Type B pancreatic cell (in vitro differentiated cells): ENCODE measurements around the gene GNG3. TPM values are rescaled to one million over a fixed set of nuclear protein-coding genes. Genes with fewer than 3 reads are reported as not detected.
A peak's percentile ranks its signal among the peaks of the same experiment; 100 is the strongest.

ENCODE experiments used
- DNase-seq: peaks from one replicate; pipeline ENCODE4 v3.0.0; 2021; ENCODE audit warnings: mixed read lengths; ENCODE audit not compliant: unreplicated experiment; ENCODE audit errors: extremely low spot score
- H3K27ac Mint-ChIP-seq: 2 replicates; pipeline ENCODE4 v1.8.0; 2021; ENCODE audit warnings: mild to moderate bottlenecking, mixed read lengths
- H3K27me3 Mint-ChIP-seq: 2 replicates; pipeline ENCODE4 v1.8.0; 2021; ENCODE audit warnings: mixed read lengths
- H3K36me3 Mint-ChIP-seq: 2 replicates; pipeline ENCODE4 v1.8.0; 2021; ENCODE audit warnings: mixed read lengths
- H3K4me1 Mint-ChIP-seq: one replicate; pipeline ENCODE4 v1.8.0; 2021; ENCODE audit warnings: mixed read lengths; ENCODE audit not compliant: unreplicated experiment
- H3K4me3 Mint-ChIP-seq: 2 replicates; pipeline ENCODE4 v1.8.0; 2021; ENCODE audit warnings: mild to moderate bottlenecking, mixed read lengths
- H3K9me3 Mint-ChIP-seq: 2 replicates; pipeline ENCODE4 v1.8.0; 2021; ENCODE audit warnings: mixed read lengths
- long read RNA-seq: library from polyadenylated mRNA; unstranded; transcript quantifications from one replicate; pipeline ENCODE4 v2.0.0, GENCODE V29; 2020
- total RNA-seq: library from RNA; stranded (reverse); gene quantifications from 2 replicates; pipeline ENCODE4 v1.2.1, GENCODE V29; 2021; ENCODE audit warnings: low replicate concordance
- TF ChIP-seq, protein P1 (sequence below): fragments of 200-600 bp; sonication (generic); conservative IDR thresholded peaks from 2 replicates; pipeline ENCODE4 v1.5.0; 2021; ENCODE audit warnings: antibody characterized with exemption, mild to moderate bottlenecking

GNG3 gene
- total RNA-seq = 0.88 and 4.7 TPM in 2 replicates
- long read RNA-seq, partial matches to known transcripts = 0 of 1 reads
- long read RNA-seq, other reads (novel, unspliced or antisense) = 0 of 1 reads

DNA sequence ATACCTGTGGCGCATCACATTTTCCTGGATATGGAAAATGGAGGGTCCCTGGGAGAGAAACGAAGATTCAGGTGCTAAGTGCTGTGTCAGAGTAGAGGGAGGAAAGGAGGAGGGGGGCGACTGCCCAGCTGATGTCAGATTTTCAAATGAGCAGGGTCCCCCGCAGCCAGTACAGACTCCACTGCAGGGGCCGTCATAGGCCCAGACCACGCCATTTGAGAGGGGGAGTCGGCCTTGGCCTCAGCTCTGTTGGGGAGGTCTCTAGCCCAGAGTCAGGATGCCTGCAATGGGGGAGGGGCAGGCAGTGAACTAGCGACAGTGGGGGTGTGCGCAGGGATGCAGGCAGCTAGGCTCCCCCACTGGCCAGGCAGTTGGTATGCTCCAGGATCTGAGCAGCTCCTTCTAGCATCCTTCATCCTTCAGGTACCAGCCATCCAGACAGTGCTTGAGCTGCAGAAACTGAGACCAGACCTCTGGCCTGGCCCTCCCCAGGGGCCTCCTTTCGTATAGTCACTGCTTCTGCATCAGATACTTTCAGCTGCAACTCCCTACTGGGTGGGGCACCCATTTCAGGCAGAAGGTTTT is at the start of gene GNG3, which contains the start of gene BSCL2:
TSS of gene GNG3 (plus strand) at position 400 of the 585 bp plus-strand sequence. CDS start 620 bp downstream, outside the sequence.
TSS of gene BSCL2 (minus strand) at position 148 of the 585 bp plus-strand sequence. CDS start 229 bp downstream, outside the sequence.
- TF ChIP-seq, protein P1, sequence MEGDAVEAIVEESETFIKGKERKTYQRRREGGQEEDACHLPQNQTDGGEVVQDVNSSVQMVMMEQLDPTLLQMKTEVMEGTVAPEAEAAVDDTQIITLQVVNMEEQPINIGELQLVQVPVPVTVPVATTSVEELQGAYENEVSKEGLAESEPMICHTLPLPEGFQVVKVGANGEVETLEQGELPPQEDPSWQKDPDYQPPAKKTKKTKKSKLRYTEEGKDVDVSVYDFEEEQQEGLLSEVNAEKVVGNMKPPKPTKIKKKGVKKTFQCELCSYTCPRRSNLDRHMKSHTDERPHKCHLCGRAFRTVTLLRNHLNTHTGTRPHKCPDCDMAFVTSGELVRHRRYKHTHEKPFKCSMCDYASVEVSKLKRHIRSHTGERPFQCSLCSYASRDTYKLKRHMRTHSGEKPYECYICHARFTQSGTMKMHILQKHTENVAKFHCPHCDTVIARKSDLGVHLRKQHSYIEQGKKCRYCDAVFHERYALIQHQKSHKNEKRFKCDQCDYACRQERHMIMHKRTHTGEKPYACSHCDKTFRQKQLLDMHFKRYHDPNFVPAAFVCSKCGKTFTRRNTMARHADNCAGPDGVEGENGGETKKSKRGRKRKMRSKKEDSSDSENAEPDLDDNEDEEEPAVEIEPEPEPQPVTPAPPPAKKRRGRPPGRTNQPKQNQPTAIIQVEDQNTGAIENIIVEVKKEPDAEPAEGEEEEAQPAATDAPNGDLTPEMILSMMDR = no peak
- Mint-ChIP-seq H3K4me1 (peaks cover 33% of the 10 kb centered on the region), H3K36me3 (peaks cover 12% of the 10 kb centered on the region), H3K27me3 (no peaks in the 10 kb centered on the region), H3K27ac (peak within 1 kb of the TSS; percentile 96), H3K9me3 (no peaks in the 10 kb centered on the region), H3K4me3 (peak within 1 kb of the TSS; percentile 95)
- peak; percentile 86 for DNase-seq

DNA sequence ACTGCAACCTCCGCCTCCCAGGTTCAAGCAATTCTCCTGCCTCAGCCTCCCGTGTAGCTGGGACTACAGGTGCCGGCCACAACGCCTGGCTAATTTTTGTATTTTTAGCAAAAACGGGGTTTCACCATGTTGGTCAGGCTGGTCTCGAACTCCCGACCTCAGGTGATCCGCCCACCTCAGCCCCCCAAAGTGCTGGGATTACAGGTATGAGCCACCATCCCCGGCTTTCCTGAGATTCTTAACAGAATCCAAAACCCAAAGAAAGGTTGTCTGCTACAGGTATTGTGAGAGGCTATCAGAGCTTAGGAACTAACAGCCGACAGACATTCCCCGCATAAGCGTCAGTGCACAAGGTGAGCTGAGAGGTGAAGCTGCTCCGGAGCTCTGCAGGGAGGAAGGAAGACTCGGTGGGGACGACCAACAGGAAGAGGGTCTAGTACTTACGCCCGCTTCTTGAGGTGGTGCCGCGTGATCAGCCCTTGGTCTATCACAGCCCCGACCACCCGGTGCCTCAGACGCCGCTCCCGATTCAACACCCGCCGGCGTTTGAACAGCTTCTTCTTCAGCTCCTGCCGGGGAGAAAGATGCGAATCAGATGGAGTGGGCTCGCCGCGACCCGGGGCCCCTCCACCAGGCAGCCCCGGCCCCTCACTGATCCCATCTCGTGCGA is 42.9 kb upstream of the GNG3 start:
- no peak for DNase-seq
- Mint-ChIP-seq H3K4me3 (peak overlapping the region; percentile 98), H3K4me1 (peaks cover 13% of the 10 kb centered on the region), H3K27ac (peak overlapping the region; percentile 95), H3K36me3 (peaks cover 6% of the 10 kb centered on the region), H3K9me3 (no peaks in the 10 kb centered on the region), H3K27me3 (no peaks in the 10 kb centered on the region)
- TF ChIP-seq, protein P1 = no peak

DNA sequence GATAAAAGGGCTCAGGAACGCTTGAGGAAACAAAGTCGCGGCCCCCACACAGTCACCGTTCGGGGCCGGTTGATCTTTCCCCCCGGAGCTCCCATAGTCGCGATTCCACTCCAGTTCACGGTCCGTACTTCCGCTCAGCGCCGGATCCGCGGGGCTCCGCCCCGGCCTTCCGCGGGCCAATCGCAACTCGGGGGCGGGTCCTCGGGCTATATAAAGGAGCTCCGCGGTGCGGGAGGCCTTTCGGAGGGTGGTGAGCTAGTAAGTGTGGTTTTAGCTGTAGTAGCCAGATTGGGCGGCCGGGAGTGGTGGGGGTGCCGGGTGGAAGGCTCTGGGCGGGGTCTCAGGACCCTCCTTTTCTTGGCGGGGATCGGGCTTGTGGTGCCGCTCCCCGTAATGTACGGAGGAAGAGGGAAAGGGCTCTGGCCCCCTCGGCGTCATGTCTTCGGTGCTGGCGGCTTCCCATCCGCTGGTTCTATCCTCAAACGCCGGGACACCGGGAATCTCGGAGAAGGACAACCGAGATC is 42.3 kb upstream of the GNG3 start, which contains the start of the genes C11orf98 and CSKMT:
TSS of gene C11orf98 (minus strand) at position 136 of the 524 bp plus-strand sequence. CDS start at position 95, 41 bp downstream.
TSS of gene CSKMT (plus strand) at position 238 of the 524 bp plus-strand sequence. CDS start 568 bp downstream, outside the sequence.
- Mint-ChIP-seq H3K27ac (peak within 1 kb of the TSS; percentile 95), H3K4me3 (peak within 1 kb of the TSS; percentile 98), H3K36me3 (peaks cover 6% of the 10 kb centered on the region), H3K4me1 (peaks cover 14% of the 10 kb centered on the region), H3K27me3 (no peaks in the 10 kb centered on the region), H3K9me3 (no peaks in the 10 kb centered on the region)
- DNase-seq = peak; percentile 98
- TF ChIP-seq, protein P1 = no peak

DNA sequence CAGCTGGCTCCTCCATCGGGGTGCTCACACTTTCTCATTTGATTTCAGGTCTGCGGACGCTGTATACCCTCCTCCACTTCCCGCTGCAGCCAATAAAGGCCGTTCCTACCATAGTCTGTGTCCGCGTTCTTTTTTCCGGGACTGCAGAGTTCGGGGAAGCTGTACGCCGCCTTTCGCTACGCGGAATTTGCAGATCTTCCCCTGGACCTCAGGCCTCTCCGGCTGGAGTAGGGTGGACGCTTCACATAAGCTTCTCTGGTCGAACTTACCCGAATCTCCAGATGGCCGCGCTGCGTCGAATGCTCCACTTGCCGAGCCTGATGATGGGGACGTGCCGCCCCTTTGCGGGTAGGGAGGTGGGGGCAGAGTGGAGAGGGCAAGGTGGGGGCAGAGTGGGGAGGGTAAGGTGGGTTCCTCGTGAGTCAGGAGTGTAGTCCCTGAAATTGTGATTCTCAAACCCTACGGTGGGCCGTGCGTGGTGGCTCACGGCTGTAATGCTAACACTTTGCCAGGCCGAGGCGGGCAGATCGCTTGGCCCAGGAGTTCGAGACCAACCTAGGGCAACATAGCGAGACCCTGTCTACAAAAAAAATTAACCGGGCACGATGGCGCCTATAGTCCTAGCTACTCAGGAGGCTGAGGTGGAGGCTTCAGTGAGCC is 41.7 kb upstream of the GNG3 start:
- H3K27ac Mint-ChIP-seq = peak overlapping the region; percentile 95
- TF ChIP-seq, protein P1 = no peak
- H3K4me1 Mint-ChIP-seq = peaks cover 14% of the 10 kb centered on the region
- DNase-seq = no peak
- H3K27me3 Mint-ChIP-seq = no peaks in the 10 kb centered on the region
- no peaks in the 10 kb centered on the region for H3K9me3 Mint-ChIP-seq
- peaks cover 6% of the 10 kb centered on the region for H3K36me3 Mint-ChIP-seq
- peak overlapping the region; percentile 98 for H3K4me3 Mint-ChIP-seq

DNA sequence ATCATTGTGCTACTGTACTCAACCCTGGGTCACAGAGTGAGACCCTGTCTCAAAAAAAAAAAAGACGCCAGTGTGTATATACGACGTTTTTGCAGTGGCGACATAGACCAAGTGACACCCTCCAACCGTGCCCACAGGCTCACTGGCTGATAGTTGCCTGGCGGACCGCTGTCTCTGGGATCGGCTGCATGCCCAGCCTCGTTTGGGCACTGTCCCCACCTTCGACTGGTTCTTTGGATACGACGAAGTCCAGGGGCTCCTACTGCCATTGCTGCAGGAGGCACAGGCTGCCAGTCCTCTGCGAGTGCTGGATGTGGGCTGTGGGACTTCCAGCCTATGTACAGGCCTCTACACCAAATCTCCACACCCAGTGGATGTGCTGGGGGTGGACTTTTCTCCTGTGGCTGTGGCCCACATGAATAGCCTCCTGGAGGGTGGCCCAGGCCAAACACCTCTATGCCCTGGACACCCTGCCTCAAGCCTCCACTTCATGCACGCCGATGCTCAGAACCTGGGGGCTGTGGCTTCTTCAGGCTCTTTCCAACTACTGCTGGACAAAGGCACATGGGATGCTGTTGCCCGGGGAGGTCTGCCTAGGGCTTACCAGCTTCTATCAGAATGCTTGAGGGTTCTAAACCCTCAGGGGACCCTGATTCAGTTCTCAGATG is 41.1 kb upstream of the GNG3 start:
- H3K27ac Mint-ChIP-seq = peak overlapping the region; percentile 95
- peaks cover 21% of the 10 kb centered on the region for H3K4me1 Mint-ChIP-seq
- TF ChIP-seq, protein P1 = no peak
- no peaks in the 10 kb centered on the region for H3K27me3 Mint-ChIP-seq
- H3K9me3 Mint-ChIP-seq = no peaks in the 10 kb centered on the region
- H3K4me3 Mint-ChIP-seq = peak overlapping the region; percentile 98
- peaks cover 6% of the 10 kb centered on the region for H3K36me3 Mint-ChIP-seq
- no peak for DNase-seq
